Stimulated activated CD8-positive, alpha-beta memory T cell treated with anti-CD3 and anti-CD28 coated beads, Interleukin-7, amount 100 ng/mL, for 1 hour (primary cell): ENCODE data around the gene ZNF879.

Experiments
- DNase-seq, 2 donors: peaks; one replicate each; pipeline ENCODE4 v3.0.0-alpha.2; 2020; ENCODE audit warnings: low read depth in 2 of 2

ZNF879 gene

DNA sequence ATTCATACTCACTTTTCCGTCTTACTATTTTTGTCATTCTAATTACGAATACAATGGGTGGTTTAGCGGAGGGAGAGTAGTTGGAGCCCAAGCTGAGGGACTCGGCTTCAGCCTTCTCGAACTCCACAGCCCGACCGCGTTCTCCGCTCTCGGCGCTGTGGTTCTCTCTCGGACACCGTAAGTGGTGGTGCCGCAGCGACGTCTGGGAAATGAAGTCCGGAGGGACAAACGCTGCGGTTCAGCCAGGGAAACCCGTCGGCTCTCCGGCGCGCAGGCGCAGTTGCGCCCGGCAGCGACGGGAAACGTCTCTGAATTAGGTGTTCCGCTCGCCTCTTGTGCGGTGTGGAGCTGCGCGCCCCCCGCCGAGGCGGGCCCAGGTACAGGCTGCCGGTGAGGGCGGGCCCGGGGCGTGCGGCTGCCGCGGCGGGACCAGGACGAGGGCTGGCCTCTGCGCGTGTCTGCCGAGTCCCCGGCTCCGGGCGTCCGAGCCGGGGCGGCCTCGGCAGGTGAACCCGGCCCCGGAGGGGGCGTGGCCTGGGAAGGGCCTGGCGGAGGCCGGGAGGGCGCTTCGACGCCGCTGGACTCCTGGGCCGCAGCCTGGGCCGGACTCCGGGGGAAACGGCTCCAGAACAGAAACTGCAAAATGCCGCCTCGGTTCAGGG is at the start of gene ZNF879:
Gene ZNF879 (plus strand): TSS at position 277 of the 662 bp plus-strand sequence. CDS start 1,201 bp downstream, outside the sequence.
- DNase-seq = peak; percentile 81 to 89

DNA sequence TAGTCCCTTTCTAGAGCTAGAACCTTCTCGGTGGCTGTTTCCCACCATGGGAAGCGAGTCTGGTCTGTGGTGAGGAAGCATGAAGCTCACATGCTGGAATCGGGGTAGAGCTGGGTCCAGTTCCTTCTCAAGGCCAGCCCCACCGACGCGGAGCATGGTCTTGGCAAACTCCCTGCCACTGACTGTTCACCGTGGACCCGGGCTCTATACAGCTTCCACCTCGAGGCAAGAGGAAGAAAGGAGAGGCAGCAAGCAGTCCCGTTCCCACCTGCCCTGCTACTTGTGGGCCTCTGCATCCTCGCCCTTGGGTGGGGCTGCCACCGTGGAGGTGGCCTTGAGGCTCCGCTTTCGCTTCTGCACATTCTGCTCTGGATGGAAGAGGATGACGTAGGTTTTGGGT is 42.2 kb upstream of the ZNF879 start:
- DNase-seq = no peak

DNA sequence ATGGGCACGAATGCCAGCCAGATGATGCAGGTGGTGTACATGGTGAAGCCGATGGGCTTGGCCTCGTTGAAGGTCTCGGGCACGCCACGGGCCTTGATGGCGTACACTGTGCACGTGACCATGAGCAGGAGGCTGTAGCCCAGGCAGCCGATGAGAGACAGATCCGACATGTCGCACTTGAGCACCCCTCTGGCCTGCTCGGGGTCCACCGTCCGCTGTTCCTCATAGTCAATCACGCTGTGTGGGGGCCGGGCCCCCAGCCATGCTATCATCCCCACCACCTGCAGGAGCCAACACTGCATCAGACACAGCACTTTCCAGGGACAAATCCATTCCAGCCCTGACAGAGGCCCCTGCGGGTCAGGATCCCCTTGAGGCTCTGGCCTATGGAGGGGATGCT is 40.7 kb upstream of the ZNF879 start:
- no peak for DNase-seq

DNA sequence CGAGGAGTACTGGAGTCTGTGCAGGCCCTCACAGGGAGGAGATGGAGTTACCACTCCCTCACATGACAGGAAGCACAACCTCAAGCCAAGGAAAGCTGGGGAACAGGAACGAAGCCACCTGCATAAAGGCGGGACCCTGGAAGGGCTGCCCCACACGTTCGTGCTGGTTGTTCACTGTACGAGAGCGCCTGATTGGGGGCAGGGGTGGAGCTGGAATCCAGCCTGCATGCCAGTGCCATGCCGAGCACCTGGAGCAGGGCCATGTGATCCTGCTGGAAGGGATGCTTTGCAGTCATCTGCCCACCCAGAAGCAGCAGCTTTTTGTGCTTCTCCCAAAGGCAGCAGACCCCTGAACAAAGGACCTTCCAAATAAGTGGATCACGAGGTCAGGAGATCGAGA is 39.9 kb upstream of the ZNF879 start:
- DNase-seq = no peak

DNA sequence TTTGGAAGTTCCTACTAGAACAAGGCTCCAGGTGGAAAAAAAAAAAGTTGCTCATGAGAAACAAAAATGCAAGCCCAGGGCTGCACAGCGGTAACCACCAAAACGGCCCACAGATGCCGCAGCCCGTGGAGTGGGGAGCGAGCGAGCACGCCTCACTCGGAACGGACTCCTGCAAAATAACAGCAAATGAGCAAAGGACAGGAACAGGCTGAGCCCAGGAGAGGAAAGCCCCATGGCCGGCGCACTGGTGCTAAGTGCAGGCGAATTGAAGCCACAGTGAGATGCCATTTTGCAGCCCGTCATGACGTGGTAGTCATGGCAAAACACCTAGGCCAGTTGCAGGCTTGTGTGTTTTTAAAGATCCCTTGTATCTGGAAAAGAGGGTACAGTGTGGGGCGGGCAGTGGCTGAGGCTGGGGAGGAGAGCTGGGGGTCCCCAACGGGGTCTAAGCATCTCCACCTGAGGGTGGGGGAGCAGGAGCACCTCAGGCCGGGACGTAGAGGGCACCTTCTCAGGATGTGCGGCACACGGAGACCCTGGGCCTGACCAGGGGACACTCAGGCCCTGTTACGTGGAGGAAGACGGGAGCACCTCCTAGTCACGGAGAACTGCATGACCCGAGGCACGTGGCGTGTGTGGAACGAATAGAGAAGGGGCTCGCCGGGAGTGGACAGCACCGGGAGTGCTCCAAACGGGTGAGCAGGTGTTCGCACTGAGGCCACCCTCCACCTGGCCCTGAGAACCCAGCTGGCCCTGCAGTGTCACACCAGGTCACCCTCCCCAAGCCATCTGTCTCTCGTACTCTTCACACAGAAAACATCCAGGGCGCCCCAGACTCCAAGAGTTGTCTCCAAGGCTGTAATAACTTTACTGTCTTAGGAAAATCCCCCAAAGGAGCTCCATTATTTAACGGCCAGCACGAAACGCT is 39.2 kb upstream of the ZNF879 start:
- DNase-seq = no peak

DNA sequence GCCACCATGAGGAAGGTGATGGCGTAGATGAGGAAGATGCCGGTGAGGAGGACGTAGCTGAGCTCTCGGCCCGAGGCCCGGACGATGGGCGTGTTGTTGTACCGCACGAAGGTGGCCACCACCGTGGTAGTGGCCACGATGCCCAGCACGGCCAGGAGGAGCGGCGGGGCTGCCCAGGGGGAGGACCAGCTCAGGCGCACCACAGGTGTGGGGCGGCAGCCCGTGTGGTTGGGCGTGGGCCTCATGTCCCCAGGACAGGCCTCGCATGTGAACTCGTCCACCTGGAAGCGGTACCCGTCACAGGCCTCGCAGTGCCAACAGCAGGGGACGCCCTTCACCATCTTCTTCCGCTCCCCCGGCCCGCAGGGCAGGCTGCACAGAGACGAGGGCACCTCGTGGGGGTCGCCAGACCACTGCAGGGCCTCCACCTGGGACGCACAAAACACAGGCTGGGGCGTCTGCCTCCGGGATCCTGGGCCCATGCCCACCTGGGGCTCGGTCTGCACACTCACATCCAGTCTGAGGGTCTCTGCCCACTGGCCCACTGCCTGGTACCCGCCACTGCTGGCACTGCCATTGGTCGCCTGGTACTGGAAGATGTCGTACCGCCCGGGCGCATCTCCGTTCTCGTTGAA is 37.2 kb upstream of the ZNF879 start:
- no peak for DNase-seq

DNA sequence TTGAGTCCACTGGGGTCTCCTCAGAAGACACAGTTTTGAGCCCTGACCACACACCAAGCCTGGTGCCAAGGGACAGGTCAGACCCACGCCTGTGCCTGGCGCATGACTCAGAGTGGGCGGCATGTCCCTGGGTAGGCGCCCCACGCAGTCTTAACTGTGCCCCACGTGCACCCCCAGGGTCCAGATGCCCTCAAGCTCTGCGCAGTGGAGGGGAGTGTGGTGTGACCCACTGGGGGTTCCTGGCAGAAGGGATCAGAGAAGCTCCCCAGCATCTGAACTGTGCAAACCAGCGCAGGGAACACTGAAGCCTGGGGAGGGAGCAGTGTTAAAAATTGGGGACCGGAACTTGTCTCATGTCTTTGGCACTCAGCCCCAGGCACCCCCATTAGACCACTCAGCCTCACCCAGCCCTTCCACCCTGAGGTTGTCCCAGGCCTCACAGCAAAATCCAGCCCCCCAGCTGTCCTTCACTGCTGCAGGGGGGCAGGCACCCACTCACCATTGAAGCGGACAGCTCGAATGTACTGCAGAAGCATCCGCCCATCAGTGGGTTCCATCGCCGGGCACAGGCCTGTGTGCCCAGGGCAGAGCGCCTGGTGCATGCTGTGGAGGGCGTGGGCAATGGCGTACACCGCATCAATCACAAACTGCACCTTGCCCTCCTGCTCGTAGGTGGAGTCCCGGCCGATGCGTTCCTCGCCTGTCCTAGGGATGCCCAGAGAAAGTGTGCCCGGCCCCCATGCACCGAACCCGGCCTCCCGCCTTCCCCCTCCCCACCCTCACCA is 35.0 kb upstream of the ZNF879 start:
- DNase-seq = no peak

DNA sequence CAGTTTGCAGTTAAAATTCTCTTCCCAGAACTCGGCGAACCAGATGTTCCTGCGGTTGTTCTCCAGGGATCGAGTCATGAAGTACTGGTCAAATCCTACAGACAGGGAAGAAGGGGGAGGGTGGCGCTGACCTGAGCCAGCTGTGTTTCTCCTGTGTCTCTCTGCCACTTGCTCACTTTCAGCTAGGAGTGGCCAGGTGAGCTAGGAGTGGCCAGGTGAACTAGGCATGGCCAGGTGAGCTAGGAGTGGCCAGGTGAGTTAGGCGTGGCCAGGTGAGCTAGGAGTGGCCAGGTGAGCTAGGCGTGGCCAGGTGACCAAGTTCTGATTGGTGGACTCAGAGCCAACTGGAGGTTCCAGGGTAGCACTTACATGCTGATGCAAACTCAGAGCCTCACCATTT is 34.3 kb upstream of the ZNF879 start:
- DNase-seq = no peak

DNA sequence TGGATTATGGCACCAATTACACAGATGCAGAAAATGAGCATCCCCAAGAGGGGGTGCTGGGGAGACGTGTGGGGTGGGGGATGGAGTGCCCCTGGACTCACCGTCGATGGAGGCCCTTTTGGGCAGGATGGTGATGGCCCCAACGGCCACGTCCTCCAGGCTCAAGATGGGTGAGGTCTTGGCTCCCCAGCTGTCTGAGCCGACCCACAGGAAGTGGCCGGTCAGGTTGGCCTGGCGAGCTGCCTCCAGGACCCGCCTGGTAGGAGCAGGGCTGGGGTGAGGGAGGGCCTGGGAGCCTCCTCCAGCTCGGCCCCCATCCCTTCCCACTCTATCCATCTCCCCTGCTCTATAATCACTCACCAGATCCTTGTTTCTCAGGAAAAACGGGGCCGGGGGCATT is 33.1 kb upstream of the ZNF879 start:
- no peak for DNase-seq

DNA sequence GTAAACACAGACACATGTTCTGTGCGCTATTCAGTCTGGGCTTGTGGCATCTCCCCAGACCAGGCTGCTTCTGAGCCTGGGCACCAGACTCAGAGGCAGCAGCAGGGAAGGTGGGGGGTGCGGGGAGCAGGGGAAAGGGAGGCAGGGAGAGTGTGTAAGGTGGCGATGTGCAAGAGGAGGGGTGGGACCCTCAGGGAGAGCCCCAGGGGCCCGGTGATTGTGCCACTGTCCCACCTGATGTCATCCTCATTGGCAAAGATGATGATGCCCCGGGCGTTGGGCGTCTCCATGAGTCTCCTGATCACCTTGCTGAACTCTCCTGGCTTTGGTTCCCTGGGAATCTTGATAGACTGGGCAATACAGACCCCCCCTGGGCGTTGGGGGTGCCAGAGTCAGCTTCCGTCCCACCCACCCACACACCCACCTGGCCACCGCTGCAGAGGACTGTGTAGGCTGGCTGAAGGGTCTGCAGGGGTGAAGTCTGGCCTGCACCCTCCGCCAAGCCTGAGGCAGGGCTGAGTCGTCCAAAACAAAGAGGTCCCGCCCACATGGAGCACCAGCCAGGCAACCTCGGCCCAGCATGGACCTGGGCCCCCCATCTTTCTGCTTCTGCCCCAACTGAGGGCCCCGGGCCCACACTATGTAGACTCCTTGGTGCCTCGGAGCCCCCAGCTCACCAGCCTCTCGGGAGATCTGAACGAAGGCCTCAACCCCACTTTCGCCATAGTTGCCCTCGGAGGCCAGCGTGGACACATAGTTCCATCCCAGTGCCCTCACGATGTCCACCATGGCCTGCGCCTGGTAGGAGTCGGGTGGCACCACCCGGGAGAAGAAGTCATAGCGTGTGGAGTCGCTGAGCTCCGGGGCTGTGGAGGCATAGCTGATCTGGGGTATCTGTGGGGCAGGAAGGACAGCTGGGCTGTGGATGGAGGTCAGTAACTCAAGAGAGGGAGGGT is 32.1 kb upstream of the ZNF879 start:
- DNase-seq = no peak

DNA sequence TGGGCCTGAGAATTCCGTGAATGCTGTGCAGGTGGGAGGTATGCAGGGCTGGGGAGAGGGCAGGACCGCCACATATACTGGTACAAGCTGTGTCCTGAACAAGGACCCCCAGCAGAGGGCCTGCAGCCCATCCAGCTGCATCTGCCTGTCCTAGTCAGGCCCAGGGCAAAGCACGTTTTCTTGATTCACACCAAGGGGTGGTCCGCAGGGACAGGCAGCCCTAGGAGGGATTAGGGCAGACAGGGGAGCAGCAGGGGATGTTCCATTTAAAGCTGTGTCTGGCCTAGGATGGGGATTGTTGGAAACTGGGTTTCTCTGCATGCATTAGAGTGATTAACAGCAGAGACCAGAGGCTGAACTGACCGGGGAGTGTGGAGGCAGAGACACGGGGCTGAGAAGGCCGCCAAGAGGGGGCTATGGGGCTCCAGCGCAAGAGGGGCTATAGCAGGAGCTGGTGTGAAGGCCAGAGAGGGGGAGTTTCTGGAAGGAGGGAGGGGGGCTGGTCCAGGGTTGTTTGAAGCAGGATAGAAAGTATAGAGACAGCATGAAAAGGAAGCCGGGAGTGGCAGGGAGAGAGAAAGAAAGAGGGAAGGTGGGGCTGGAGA is 31.2 kb upstream of the ZNF879 start:
- no peak for DNase-seq

DNA sequence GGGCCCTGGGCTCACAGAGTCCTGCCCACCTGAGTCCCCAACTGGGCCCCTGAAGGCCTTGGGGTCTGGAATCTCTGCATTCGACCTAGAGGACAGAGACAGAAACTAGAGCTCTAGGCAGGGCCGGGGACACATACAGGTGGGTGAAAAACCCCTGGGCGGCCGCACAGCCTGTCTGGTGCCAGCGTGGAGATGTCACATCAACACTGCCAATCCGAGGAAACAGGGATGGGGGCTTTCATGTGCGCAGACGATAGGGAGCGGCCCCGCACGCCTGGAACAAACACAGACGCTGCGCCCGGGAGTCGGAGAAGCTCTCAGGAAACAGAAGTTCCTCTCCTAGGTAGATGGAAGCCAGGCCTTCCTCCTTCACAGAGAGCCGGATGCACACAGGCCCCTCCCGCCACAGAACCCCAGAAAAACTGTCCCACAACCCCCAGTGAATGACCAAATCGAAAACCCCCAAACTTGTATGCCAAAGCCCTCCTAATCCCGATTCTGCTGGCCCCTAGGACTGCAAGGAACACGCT is 30.3 kb upstream of the ZNF879 start:
- DNase-seq = no peak

DNA sequence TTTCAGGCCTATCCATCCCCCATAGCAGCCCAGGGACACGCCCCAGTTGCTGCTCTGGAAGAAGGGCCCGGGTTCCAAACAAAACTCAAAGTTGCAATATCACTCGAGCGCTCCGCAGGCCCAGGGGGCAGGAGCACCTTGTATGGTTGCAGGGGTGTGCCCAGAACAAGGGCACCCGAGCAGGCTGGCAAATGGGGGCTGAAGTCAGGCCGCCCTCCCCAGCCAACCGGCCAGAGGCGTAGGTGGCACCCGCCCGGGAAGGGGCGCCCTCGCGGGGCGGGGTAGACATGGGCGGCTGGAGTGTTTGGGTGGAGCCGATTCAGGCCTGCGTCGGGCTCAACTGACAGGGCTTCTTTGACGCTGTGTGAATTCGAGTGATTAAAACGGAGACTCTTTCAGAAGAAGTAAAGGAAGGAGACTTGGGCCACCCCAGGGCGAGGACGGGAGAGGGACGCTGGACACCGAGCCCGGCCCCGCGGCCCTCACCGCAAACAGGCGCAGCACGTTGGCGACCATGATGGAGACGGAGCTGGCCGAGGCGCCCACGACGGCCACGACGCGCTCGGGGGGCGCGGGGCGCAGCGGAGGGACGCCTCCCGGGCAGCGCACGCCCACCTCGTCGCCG is 29.5 kb upstream of the ZNF879 start:
- no peak for DNase-seq

DNA sequence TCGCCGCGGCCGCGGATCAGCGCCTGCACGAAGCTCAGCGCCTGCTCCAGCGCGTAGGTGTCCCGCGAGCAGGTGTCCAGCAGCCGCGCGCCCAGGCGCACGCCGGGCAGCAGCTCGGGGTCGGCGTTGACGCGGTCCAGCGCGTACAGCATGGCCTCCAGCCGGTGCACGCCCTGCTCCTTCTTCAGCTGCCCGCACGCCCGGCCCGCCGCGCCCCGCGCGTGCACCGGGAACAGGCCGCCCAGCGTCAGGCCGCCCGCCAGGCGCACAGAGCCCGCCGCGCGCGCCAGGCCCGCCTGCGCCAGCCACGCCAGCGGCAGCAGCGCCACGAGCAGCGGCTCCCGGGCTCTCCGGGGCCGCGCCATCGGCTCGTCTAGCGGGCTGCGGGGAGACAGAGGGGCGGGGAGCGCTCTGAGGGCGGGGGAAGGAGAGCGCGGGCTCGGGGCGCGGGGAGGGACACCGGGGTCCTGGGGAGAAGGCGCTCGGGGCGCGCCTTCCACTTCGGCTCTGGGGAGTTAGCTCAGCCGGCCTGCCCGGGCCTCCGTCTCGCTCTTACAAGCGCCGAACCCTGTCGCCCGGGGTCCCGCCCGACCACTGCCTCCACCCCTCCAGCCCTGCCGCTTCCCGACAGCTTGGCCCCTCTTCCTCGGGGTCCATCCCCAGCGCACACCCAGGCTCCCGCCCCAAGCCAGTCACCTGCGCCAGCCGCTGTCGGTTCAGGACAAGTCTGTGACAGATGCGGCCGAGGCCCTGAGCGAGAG is 28.8 kb upstream of the ZNF879 start, which contains the start of gene GRM6:
Gene GRM6 (minus strand): TSS at position 741 of the 761 bp plus-strand sequence. CDS start 376 bp downstream, at position 365.
- no peak for DNase-seq

DNA sequence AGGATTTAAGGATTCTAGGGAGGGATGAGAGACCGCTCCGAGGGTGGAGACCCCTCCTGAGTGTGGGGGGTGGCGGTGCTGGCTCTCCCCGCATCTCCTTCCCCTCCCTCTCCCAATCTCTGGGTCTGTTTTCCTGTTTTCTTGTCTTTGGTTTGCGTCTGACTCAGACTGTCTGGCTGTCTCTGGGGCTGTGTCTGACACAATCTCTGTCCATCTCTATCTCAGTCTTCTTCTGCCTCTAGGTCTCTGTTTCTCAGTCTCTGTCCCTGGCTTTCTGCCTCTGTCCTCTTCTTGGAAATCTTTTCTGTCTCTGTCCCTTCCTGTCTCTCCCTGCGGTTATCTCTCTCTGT is 28.3 kb upstream of the ZNF879 start:
- no peak for DNase-seq

DNA sequence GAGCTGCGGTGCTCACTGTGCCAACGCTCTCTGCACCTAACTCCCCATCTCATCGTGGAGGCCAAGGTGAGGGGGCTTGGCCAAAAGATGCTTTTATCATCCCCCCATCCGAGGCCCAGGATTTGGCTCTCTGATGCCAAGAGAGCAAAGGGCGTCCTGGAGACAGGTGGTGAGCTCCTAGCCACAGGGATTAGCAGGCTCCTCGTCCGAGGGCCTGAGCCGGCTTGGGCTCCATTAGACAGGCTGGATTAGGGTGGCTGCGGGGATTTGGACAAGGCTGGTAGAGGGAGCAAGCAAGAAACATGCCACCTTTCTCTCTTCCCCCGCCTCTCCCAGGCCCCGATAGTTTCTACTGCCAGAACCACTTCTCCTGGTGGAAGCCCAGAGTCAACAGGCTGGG is 27.4 kb upstream of the ZNF879 start:
- no peak for DNase-seq

DNA sequence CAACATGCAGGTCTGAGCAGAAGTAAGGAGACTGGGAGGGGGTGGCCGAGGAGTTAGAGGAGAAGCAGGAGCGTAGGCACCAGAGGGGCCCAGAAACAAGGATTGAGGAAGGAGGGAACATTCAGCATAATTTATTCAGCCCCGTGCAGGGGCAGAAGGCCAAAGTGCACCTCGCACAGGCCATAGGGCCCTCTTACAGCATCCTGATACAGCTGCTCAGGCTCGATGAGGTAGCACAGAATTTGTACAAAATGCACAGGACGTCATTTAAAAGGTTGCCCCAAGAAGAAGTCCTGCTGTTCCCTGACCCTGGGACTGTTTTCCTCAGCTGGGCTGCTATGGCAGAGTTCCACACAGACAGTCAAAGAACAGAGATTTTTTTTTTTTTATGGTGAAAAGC is 26.4 kb upstream of the ZNF879 start:
- DNase-seq = no peak

DNA sequence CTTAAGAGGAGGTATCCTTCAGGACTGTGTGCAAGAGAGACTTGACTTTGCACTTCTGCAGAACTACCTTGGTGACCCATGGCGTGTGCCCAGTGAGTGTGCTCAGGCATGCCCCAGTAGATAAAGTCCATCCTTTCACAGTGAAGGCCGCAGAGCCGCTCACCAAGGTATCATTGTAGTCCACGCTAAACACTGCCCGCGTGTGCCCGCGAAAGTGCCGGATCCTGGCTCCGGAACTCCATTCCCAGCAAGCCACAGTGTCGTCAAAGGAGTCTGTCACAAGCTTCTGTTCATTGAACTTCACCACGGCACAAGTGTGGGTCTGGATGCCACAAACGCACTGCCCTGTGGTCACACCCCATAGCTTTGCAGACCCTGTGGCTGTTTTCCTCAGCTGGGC is 25.2 kb upstream of the ZNF879 start:
- DNase-seq = no peak

DNA sequence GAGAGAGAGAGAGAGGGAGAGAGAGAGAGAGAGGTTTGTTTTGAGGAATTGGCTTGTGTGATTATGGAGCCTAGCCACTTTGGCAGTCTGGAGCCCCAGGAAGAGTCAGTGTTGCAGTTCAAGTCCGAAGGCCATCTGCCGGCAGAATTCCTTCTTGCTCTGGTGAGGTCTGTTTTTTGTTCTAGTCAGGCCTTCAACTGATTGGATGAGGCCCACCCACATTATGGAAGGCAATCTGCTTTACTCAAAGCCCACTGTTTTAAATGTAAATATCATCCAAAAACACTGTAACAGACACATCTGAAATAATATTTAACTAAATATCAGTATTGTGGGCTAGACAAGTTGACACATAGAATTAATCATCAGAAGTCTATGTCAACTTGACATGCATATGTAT is 17.0 kb upstream of the ZNF879 start:
- DNase-seq = no peak
